ENCODE data around the gene CCDC86.
A peak's percentile ranks its signal among the peaks of the same experiment; 100 is the strongest.

CCDC86 gene

DNA sequence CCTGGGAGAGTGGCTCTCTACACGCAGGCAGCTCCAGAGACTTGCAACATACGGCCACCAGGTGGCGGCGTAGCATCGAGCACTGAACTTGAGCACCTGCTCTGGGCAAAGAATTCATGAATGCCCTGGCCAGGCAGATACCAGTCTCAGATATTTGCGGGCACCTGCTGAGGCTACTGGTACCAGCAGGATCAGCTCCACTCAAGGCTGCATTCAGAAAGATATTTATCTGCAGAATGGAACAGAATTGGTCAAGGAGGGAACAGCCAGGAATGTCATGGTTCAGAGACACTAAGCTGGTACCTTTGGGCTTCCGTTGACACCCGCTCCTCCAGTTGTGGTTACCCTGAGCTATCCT lies 10.8 kb upstream of the CCDC86 start:
- Histone ChIP-seq H3K27me3 (ENCODE audit: control insufficient read depth in 1 of 2, insufficient read depth in 2 of 2, low read length in 2 of 2) (peaks cover 0 to 7% of the 10 kb centered on the region in 2 donors), H3K4me1 (ENCODE audit: control insufficient read depth, insufficient read depth, low read length) (peaks cover 3% of the 10 kb centered on the region), H3K9me3 (ENCODE audit: control insufficient read depth in 2 of 2, low read length in 2 of 2) (no peaks in the 10 kb centered on the region), H3K4me3 (ENCODE audit: low read length in 2 of 2) (peak overlapping the region in 1 of 2 donors; percentile 29), H3K9ac (ENCODE audit: low read length in 2 of 2) (no peak overlapping the region), H3K27ac (ENCODE audit: low read length) (no peak overlapping the region), H3K36me3 (ENCODE audit: control insufficient read depth in 2 of 2, insufficient read depth in 2 of 2, low read length in 2 of 2) (no peaks in the 10 kb centered on the region)

GRCh38 chr11:60831501-60832079 lies 10.3 kb upstream of the CCDC86 start:
- Histone ChIP-seq H3K4me1 (ENCODE audit: control insufficient read depth, insufficient read depth, low read length) (peaks cover 3% of the 10 kb centered on the region), H3K27ac (ENCODE audit: low read length) (no peak overlapping the region), H3K27me3 (ENCODE audit: control insufficient read depth in 1 of 2, insufficient read depth in 2 of 2, low read length in 2 of 2) (peaks cover 0 to 7% of the 10 kb centered on the region in 2 donors), H3K36me3 (ENCODE audit: control insufficient read depth in 2 of 2, insufficient read depth in 2 of 2, low read length in 2 of 2) (no peaks in the 10 kb centered on the region), H3K9ac (ENCODE audit: low read length in 2 of 2) (no peak overlapping the region), H3K4me3 (ENCODE audit: low read length in 2 of 2) (no peak overlapping the region), H3K9me3 (ENCODE audit: control insufficient read depth in 2 of 2, low read length in 2 of 2) (no peaks in the 10 kb centered on the region)

- peaks cover 3% of the 10 kb centered on the region for H3K4me1 ChIP-seq (ENCODE audit: control insufficient read depth, insufficient read depth, low read length)
- peaks cover 0 to 9% of the 10 kb centered on the region in 2 donors for H3K27me3 ChIP-seq (ENCODE audit: control insufficient read depth in 1 of 2, insufficient read depth in 2 of 2, low read length in 2 of 2)
- no peak overlapping the region for H3K4me3 ChIP-seq (ENCODE audit: low read length in 2 of 2)
- no peak overlapping the region for H3K9ac ChIP-seq (ENCODE audit: low read length in 2 of 2)
- no peak overlapping the region for H3K27ac ChIP-seq (ENCODE audit: low read length)
- no peaks in the 10 kb centered on the region for H3K36me3 ChIP-seq (ENCODE audit: control insufficient read depth in 2 of 2, insufficient read depth in 2 of 2, low read length in 2 of 2)
- H3K9me3 ChIP-seq (ENCODE audit: control insufficient read depth in 2 of 2, low read length in 2 of 2) = no peaks in the 10 kb centered on the region
Observed at GRCh38 chr11:60834742-60835533, 7.0 kb upstream of the CCDC86 start.

GRCh38 chr11:60835534-60835846 lies 6.4 kb upstream of the CCDC86 start:
- Histone ChIP-seq H3K27me3 (ENCODE audit: control insufficient read depth in 1 of 2, insufficient read depth in 2 of 2, low read length in 2 of 2) (peaks cover 0 to 9% of the 10 kb centered on the region in 2 donors), H3K9ac (ENCODE audit: low read length in 2 of 2) (no peak overlapping the region), H3K36me3 (ENCODE audit: control insufficient read depth in 2 of 2, insufficient read depth in 2 of 2, low read length in 2 of 2) (no peaks in the 10 kb centered on the region), H3K9me3 (ENCODE audit: control insufficient read depth in 2 of 2, low read length in 2 of 2) (no peaks in the 10 kb centered on the region), H3K4me1 (ENCODE audit: control insufficient read depth, insufficient read depth, low read length) (peaks cover 3% of the 10 kb centered on the region), H3K4me3 (ENCODE audit: low read length in 2 of 2) (no peak overlapping the region), H3K27ac (ENCODE audit: low read length) (no peak overlapping the region)

GRCh38 chr11:60836866-60837515 lies 4.9 kb upstream of the CCDC86 start:
- no peak overlapping the region for H3K9ac ChIP-seq (ENCODE audit: low read length in 2 of 2)

DNA sequence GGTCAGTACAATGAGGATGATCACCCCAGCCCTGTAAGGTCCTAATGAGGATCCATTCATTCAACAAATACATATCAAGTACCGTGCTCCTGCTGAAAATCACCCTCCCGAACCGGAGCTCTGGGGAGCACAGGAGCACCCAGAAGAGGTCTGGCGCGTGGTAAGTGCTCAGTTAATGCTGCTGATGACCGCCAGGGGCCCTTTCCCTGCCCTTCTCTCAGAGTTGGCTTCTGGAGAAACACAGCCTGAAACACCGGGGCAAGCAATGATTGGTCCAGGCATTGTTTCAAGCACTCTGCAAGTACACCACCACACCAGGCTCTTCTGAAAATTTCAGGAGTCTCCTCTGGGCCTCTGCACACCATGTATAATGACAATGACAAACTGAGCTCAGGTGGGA lies 3.8 kb upstream of the CCDC86 start:
- Histone ChIP-seq H3K27ac (ENCODE audit: low read length) (no peak overlapping the region), H3K9me3 (ENCODE audit: control insufficient read depth in 2 of 2, low read length in 2 of 2) (no peaks in the 10 kb centered on the region)

More at GRCh38 chr11:60836866-60837515, 4.9 kb upstream of the CCDC86 start:
- H3K27me3 ChIP-seq (ENCODE audit: control insufficient read depth in 1 of 2, insufficient read depth in 2 of 2, low read length in 2 of 2) = peaks cover 0 to 4% of the 10 kb centered on the region in 2 donors
- H3K27ac ChIP-seq (ENCODE audit: low read length) = no peak overlapping the region
- H3K4me1 ChIP-seq (ENCODE audit: control insufficient read depth, insufficient read depth, low read length) = peaks cover 12% of the 10 kb centered on the region
- no peaks in the 10 kb centered on the region for H3K9me3 ChIP-seq (ENCODE audit: control insufficient read depth in 2 of 2, low read length in 2 of 2)
- H3K36me3 ChIP-seq (ENCODE audit: control insufficient read depth in 2 of 2, insufficient read depth in 2 of 2, low read length in 2 of 2) = no peaks in the 10 kb centered on the region
- no peak overlapping the region for H3K4me3 ChIP-seq (ENCODE audit: low read length in 2 of 2)

GRCh38 chr11:60840470-60841430 lies 1.2 kb upstream of the CCDC86 start:
- Histone ChIP-seq H3K9ac (ENCODE audit: low read length in 2 of 2) (peak overlapping the region; percentile 47 to 91), H3K27ac (ENCODE audit: low read length) (peak overlapping the region; percentile 41), H3K9me3 (ENCODE audit: control insufficient read depth in 2 of 2, low read length in 2 of 2) (no peaks in the 10 kb centered on the region), H3K27me3 (ENCODE audit: control insufficient read depth in 1 of 2, insufficient read depth in 2 of 2, low read length in 2 of 2) (peaks cover 0 to 2% of the 10 kb centered on the region in 2 donors), H3K4me3 (ENCODE audit: low read length in 2 of 2) (peak overlapping the region; percentile 94 to 96), H3K36me3 (ENCODE audit: control insufficient read depth in 2 of 2, insufficient read depth in 2 of 2, low read length in 2 of 2) (no peaks in the 10 kb centered on the region), H3K4me1 (ENCODE audit: control insufficient read depth, insufficient read depth, low read length) (peaks cover 35% of the 10 kb centered on the region)

More for the DNA sequence above, 3.8 kb upstream of the CCDC86 start:
- H3K27me3 ChIP-seq (ENCODE audit: control insufficient read depth in 1 of 2, insufficient read depth in 2 of 2, low read length in 2 of 2) = peaks cover 0 to 2% of the 10 kb centered on the region in 2 donors
- no peak overlapping the region for H3K9ac ChIP-seq (ENCODE audit: low read length in 2 of 2)
- no peaks in the 10 kb centered on the region for H3K36me3 ChIP-seq (ENCODE audit: control insufficient read depth in 2 of 2, insufficient read depth in 2 of 2, low read length in 2 of 2)
- no peak overlapping the region for H3K4me3 ChIP-seq (ENCODE audit: low read length in 2 of 2)
- H3K4me1 ChIP-seq (ENCODE audit: control insufficient read depth, insufficient read depth, low read length) = peaks cover 22% of the 10 kb centered on the region

- peak overlapping the region; percentile 85 to 91 for H3K9ac ChIP-seq (ENCODE audit: low read length in 2 of 2)
- H3K27ac ChIP-seq (ENCODE audit: low read length) = no peak overlapping the region
- H3K4me3 ChIP-seq (ENCODE audit: low read length in 2 of 2) = peak overlapping the region; percentile 94 to 96
- peaks cover 35% of the 10 kb centered on the region for H3K4me1 ChIP-seq (ENCODE audit: control insufficient read depth, insufficient read depth, low read length)
- H3K27me3 ChIP-seq (ENCODE audit: control insufficient read depth in 1 of 2, insufficient read depth in 2 of 2, low read length in 2 of 2) = no peaks in the 10 kb centered on the region
- no peaks in the 10 kb centered on the region for H3K9me3 ChIP-seq (ENCODE audit: control insufficient read depth in 2 of 2, low read length in 2 of 2)
- peaks cover 0 to 3% of the 10 kb centered on the region in 2 donors for H3K36me3 ChIP-seq (ENCODE audit: control insufficient read depth in 2 of 2, insufficient read depth in 2 of 2, low read length in 2 of 2)
Observed at GRCh38 chr11:60842668-60843600, 1.0 kb downstream of the CCDC86 start.

DNA sequence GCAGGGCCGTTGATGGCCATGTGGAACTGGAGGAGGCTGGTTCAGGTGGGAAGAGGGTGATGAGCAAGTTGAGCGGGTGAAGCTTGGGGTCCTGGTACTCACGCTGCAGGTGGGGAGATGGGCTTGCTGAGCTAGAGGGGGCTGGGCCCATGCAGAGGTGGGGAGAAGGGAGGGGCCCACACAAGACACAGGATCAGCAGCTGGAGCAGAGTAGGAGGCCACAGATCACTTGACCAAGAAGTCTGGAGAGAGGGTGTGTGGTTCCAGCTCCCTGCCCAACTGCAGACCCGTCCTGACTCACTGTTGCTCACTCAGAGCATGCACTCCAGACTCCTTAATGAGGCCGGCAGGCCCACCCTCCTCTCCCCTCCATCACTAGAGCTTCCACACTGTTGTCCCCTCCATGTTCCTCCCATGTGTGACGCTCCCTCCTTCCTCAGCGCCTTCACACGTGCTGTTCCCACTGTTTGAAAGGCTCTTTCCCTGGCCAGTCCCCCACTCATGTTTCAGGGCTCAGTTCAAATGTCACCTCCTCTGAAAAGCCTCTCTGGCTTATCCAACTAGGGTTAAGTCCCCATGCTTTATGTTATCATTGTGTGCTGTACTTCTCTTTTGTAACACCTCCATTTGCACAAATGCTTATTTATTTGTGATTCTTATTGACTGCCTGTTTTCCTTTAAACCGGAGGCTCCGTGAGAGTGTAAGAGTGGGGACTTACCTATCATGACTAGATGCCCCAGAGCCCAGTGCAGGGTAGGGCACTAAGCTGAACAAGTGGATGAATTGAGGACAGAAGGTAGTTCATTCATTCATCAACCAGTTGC lies 2.3 kb downstream of the CCDC86 start:
- Histone ChIP-seq H3K9ac (ENCODE audit: low read length in 2 of 2) (peak overlapping the region; percentile 25 to 29), H3K27ac (ENCODE audit: low read length) (no peak overlapping the region), H3K9me3 (ENCODE audit: control insufficient read depth in 2 of 2, low read length in 2 of 2) (no peaks in the 10 kb centered on the region), H3K4me1 (ENCODE audit: control insufficient read depth, insufficient read depth, low read length) (peaks cover 35% of the 10 kb centered on the region), H3K27me3 (ENCODE audit: control insufficient read depth in 1 of 2, insufficient read depth in 2 of 2, low read length in 2 of 2) (no peaks in the 10 kb centered on the region), H3K36me3 (ENCODE audit: control insufficient read depth in 2 of 2, insufficient read depth in 2 of 2, low read length in 2 of 2) (peaks cover 0 to 14% of the 10 kb centered on the region in 2 donors), H3K4me3 (ENCODE audit: low read length in 2 of 2) (peak overlapping the region; percentile 94 to 96)

Data from stomach smooth muscle (tissue), 2 donors.